ENCODE measurements around the gene HDAC4.

Gene HDAC4

GRCh38 chr2:239018271-239019182, 382.3 kb downstream of the HDAC4 start:
- no peak for DNase-seq

GRCh38 chr2:239017491-239018098, 383.2 kb downstream of the HDAC4 start:
- DNase-seq: no peak

- no peak for DNase-seq
Observed at GRCh38 chr2:239015901-239016675, 384.7 kb downstream of the HDAC4 start.

- no peak for DNase-seq
Observed at GRCh38 chr2:239015218-239015900, 385.5 kb downstream of the HDAC4 start.

- DNase-seq: no peak
Observed at GRCh38 chr2:239014458-239015217, 386.2 kb downstream of the HDAC4 start.

- DNase-seq: no peak
Observed at GRCh38 chr2:239013678-239013976, 387.2 kb downstream of the HDAC4 start.

- DNase-seq: no peak
Observed at GRCh38 chr2:239012936-239013677, 387.7 kb downstream of the HDAC4 start.

GRCh38 chr2:239012228-239012627, 388.6 kb downstream of the HDAC4 start:
- no peak for DNase-seq

GRCh38 chr2:239009589-239009961, 391.2 kb downstream of the HDAC4 start:
- no peak for DNase-seq

- DNase-seq: no peak
Observed at GRCh38 chr2:239008677-239009588, 391.9 kb downstream of the HDAC4 start.

- no peak for DNase-seq
Observed at GRCh38 chr2:239008004-239008403, 392.8 kb downstream of the HDAC4 start.

- DNase-seq: no peak
Observed at GRCh38 chr2:239006622-239007285, 394.1 kb downstream of the HDAC4 start.

GRCh38 chr2:239005586-239005985, 395.2 kb downstream of the HDAC4 start:
- DNase-seq: no peak

GRCh38 chr2:239004274-239005015, 396.4 kb downstream of the HDAC4 start:
- DNase-seq: no peak

GRCh38 chr2:239003624-239004273, 397.1 kb downstream of the HDAC4 start:
- DNase-seq: no peak

GRCh38 chr2:239002954-239003623, 397.7 kb downstream of the HDAC4 start:
- DNase-seq: no peak

- no peak for DNase-seq
Observed at GRCh38 chr2:239002591-239002953, 398.2 kb downstream of the HDAC4 start.

GRCh38 chr2:239001794-239002193, 399.0 kb downstream of the HDAC4 start:
- DNase-seq: no peak

All from hippocampal formation (tissue), 2 donors.